H1 (cell line): ENCODE results near the gene TASOR2. TPM values are rescaled to one million over a fixed set of nuclear protein-coding genes. Genes with fewer than 3 reads are reported as not detected.

Experiments
- CTCF ChIA-PET: fragments of 300-600 bp; sonication (Branson Sonifier 250); formaldehyde crosslinking; loops from one replicate; lab custom pipeline; 2021; ENCODE audit not compliant: partially characterized antibody; lab: Charles Lee
- POLR2A ChIA-PET: fragments of 300-600 bp; sonication (Branson Sonifier 250); formaldehyde crosslinking; loops from one replicate; lab custom pipeline; 2021; ENCODE audit warnings: inconsistent platforms; ENCODE audit not compliant: partially characterized antibody; lab: Charles Lee
- DNase-seq, 2 experiments: peaks; one replicate each; pipeline versions ENCODE4 v3.0.0 to v3.0.0-alpha.2; 2010 to 2022; ENCODE audit warnings: low spot score in 2 of 2, low read depth in 1 of 2, mixed read lengths in 1 of 2
- FAIRE-seq: peaks from 2 replicates; lab custom pipeline; 2011; peaks lifted over from hg19 to GRCh38; lab: Jason Lieb, UNC
- H2AFZ ChIP-seq: 2 replicates; pipeline ENCODE4 v1.8.1; 2012; ENCODE audit warnings: low read length, inconsistent platforms
- H2AK5ac ChIP-seq: 2 replicates; pipeline ENCODE4 v1.6.1; 2013; ENCODE audit warnings: low read depth, low read length
- H2BK120ac ChIP-seq: replicated peaks from 2 replicates; pipeline ENCODE3; 2013; ENCODE audit warnings: low read depth, low read length, inconsistent platforms
- H2BK12ac ChIP-seq: 2 replicates; pipeline ENCODE4 v1.6.1; 2013; ENCODE audit warnings: low read depth, low read length
- H2BK15ac ChIP-seq: 2 replicates; pipeline ENCODE4 v1.6.1; 2013; ENCODE audit warnings: low read length
- H2BK20ac ChIP-seq: 2 replicates; pipeline ENCODE4 v1.6.1; 2013; ENCODE audit warnings: low read length
- H2BK5ac ChIP-seq: 2 replicates; pipeline ENCODE4 v1.6.1; 2013; ENCODE audit warnings: low read depth, low read length
- H3K14ac ChIP-seq: 2 replicates; pipeline ENCODE4 v1.6.1; 2013; ENCODE audit warnings: inconsistent platforms; ENCODE audit not compliant: insufficient read length
- H3K18ac ChIP-seq: 2 replicates; pipeline ENCODE4 v1.6.1; 2013; ENCODE audit warnings: low read length; ENCODE audit errors: extremely low read depth
- H3K23ac ChIP-seq: 2 replicates; pipeline ENCODE4 v1.6.1; 2013; ENCODE audit warnings: inconsistent platforms; ENCODE audit not compliant: insufficient read length
- H3K23me2 ChIP-seq: 2 replicates; pipeline ENCODE4 v1.6.1; 2013; ENCODE audit warnings: low read depth, low read length
- H3K27ac ChIP-seq: 2 replicates; pipeline ENCODE4 v1.6.1; 2011; ENCODE audit warnings: low read depth, low read length, inconsistent platforms
- H3K27me3 ChIP-seq, 4 experiments: replicated peaks in 1 of 4; 1 replicate in 1 of 4; 2 replicates in 3 of 4; pipeline versions ENCODE4 v1.6.1 to v1.8.1; 2011 to 2013; ENCODE audit warnings: low read length in 3 of 4, mild to moderate bottlenecking in 3 of 4, inconsistent platforms in 2 of 4, mixed read lengths in 2 of 4, moderate library complexity in 1 of 4; ENCODE audit not compliant: control insufficient read depth in 3 of 4, insufficient read depth in 3 of 4; ENCODE audit errors: extremely low read depth in 1 of 4
- H3K36me3 ChIP-seq, 4 experiments: 2 replicates each; pipeline versions ENCODE4 v1.6.1 to v1.8.1; 2011 to 2013; ENCODE audit warnings: mild to moderate bottlenecking in 4 of 4, low read length in 3 of 4, moderate library complexity in 2 of 4, control low read depth in 1 of 4, inconsistent platforms in 1 of 4; ENCODE audit not compliant: insufficient read depth in 4 of 4, control insufficient read depth in 2 of 4
- H3K4ac ChIP-seq: replicated peaks from 2 replicates; pipeline ENCODE3; 2013; ENCODE audit warnings: low read length, low read depth, mixed read lengths, inconsistent platforms; ENCODE audit not compliant: insufficient read length
- H3K4me1 ChIP-seq, 4 experiments: replicated peaks in 1 of 4; 1 replicate in 1 of 4; 2 replicates in 3 of 4; pipeline versions ENCODE4 v1.6.1 to v1.8.1; 2011 to 2013; ENCODE audit warnings: low read length in 3 of 4, inconsistent platforms in 2 of 4, mixed read lengths in 1 of 4; ENCODE audit not compliant: insufficient read depth in 4 of 4, control insufficient read depth in 3 of 4
- H3K4me2 ChIP-seq, 2 experiments: 2 replicates each; pipeline versions ENCODE4 v1.6.1 to v1.8.1; 2011 to 2013; ENCODE audit warnings: low read depth in 2 of 2, low read length in 2 of 2, control low read depth in 1 of 2, inconsistent platforms in 1 of 2, mild to moderate bottlenecking in 1 of 2; ENCODE audit not compliant: insufficient read depth in 1 of 2
- H3K4me3 ChIP-seq, 4 experiments: fragments of 200-600, 300-600 bp in 1 of 4; sonication (generic), shearing (Covaris generic), sonication (Bioruptor Twin) in 1 of 4; 2 replicates each; pipeline versions ENCODE4 v1.5.1 to v1.8.1; 2011 to 2016; ENCODE audit warnings: low read length in 4 of 4, low read depth in 3 of 4, control low read depth in 2 of 4, inconsistent platforms in 2 of 4, mild to moderate bottlenecking in 2 of 4, mixed read lengths in 1 of 4, moderate library complexity in 1 of 4; ENCODE audit not compliant: insufficient read depth in 2 of 4; ENCODE audit errors: extremely low read depth in 1 of 4
- H3K56ac ChIP-seq: replicated peaks from 2 replicates; pipeline ENCODE3; 2013; ENCODE audit warnings: low read depth, mild to moderate bottlenecking, mixed read lengths, low read length, inconsistent platforms; ENCODE audit not compliant: insufficient read length
- H3K79me1 ChIP-seq: 2 replicates; pipeline ENCODE4 v1.6.1; 2013; ENCODE audit warnings: low read depth, low read length, control low read depth
- H3K79me2 ChIP-seq, 2 experiments: 2 replicates each; pipeline versions ENCODE4 v1.6.1 to v1.8.1; 2012 to 2013; ENCODE audit warnings: low read length in 2 of 2, mild to moderate bottlenecking in 2 of 2, inconsistent platforms in 1 of 2; ENCODE audit not compliant: insufficient read depth in 2 of 2, control insufficient read depth in 1 of 2
- H3K9ac ChIP-seq, 4 experiments: replicated peaks in 1 of 4; 1 replicate in 1 of 4; 2 replicates in 3 of 4; pipeline versions ENCODE4 v1.6.1 to v1.8.1; 2011 to 2013; ENCODE audit warnings: low read depth in 3 of 4, low read length in 3 of 4, control low read depth in 2 of 4, mild to moderate bottlenecking in 2 of 4, moderate library complexity in 2 of 4, inconsistent platforms in 1 of 4; ENCODE audit errors: extremely low read depth in 1 of 4
- H3K9me3 ChIP-seq, 2 experiments: 2 replicates each; pipeline versions ENCODE4 v1.6.1 to v1.8.1; 2012 to 2013; ENCODE audit warnings: mild to moderate bottlenecking in 2 of 2, moderate library complexity in 2 of 2, control low read depth in 1 of 2, inconsistent platforms in 1 of 2, low read depth in 1 of 2, low read length in 1 of 2, mixed read lengths in 1 of 2; ENCODE audit not compliant: insufficient read depth in 2 of 2
- H4K20me1 ChIP-seq, 2 experiments: replicated peaks in 1 of 2; 2 replicates each; pipeline versions ENCODE3 to v1.8.1; 2011 to 2013; ENCODE audit warnings: inconsistent platforms in 2 of 2, low read length in 2 of 2, mild to moderate bottlenecking in 1 of 2; ENCODE audit not compliant: insufficient read depth in 2 of 2, control insufficient read depth in 1 of 2
- H4K5ac ChIP-seq: 2 replicates; pipeline ENCODE4 v1.6.1; 2013; ENCODE audit warnings: low read length, low read depth, mixed read lengths, inconsistent platforms; ENCODE audit not compliant: insufficient read length
- H4K8ac ChIP-seq: 2 replicates; pipeline ENCODE4 v1.8.0; 2013; ENCODE audit warnings: mild to moderate bottlenecking, moderate library complexity, low read length, inconsistent platforms; ENCODE audit not compliant: insufficient read depth; ENCODE audit errors: extremely low read depth
- H4K91ac ChIP-seq: replicated peaks from 2 replicates; pipeline ENCODE3; 2013; ENCODE audit warnings: low read length, mixed read lengths, inconsistent platforms; ENCODE audit not compliant: insufficient read length
- GTF2F1 ChIP-seq: IDR thresholded peaks from 2 replicates; pipeline ENCODE4 v1.6.1; 2012; ENCODE audit warnings: low read depth, low read length, improper control_type of control experiment, borderline replicate concordance
- JUN ChIP-seq: IDR thresholded peaks from 2 replicates; pipeline ENCODE4 v1.6.1; 2011; ENCODE audit warnings: low read depth, mild to moderate bottlenecking, improper control_type of control experiment, low read length
- JUND ChIP-seq: IDR thresholded peaks from 2 replicates; pipeline ENCODE4 v1.6.1; 2011; ENCODE audit warnings: mild to moderate bottlenecking, improper control_type of control experiment, low read length
- RAD21 ChIP-seq, 2 experiments: IDR thresholded peaks in 1 of 2; conservative IDR thresholded peaks in 1 of 2; 2 replicates each; pipeline ENCODE4 v1.6.1; 2011; ENCODE audit warnings: low read depth in 2 of 2, low read length in 2 of 2, improper control_type of control experiment in 1 of 2, inconsistent platforms in 1 of 2, mild to moderate bottlenecking in 1 of 2, moderate library complexity in 1 of 2
- SAP30 ChIP-seq: fragments of 300-600 bp; sonication (generic); IDR thresholded peaks from 2 replicates; pipeline ENCODE4 v1.7.1; 2012; ENCODE audit warnings: low read length, moderate library complexity, mild to moderate bottlenecking, inconsistent platforms; ENCODE audit not compliant: insufficient read depth, insufficient replicate concordance
- TEAD4 ChIP-seq: IDR thresholded peaks from 2 replicates; pipeline ENCODE4 v1.6.1; 2012; ENCODE audit warnings: low read depth, low read length, inconsistent platforms, mixed read lengths
- whole genome bisulfite sequencing, 2 experiments: shearing (Covaris generic) in 1 of 2; methylation state at CpG; one replicate each; pipeline versions ENCODE4 v1.1.6 to v1.1.7; 2013 to 2015; ENCODE audit warnings: low lambda C conversion rate in 2 of 2, mixed read lengths in 2 of 2, inconsistent platforms in 1 of 2, low coverage in 1 of 2, missing lambda C conversion rate in 1 of 2; ENCODE audit not compliant: insufficient replicate concordance in 2 of 2, insufficient coverage in 1 of 2, insufficient read length in 1 of 2; ENCODE audit errors: extremely low coverage in 1 of 2, missing lambda C conversion rate in 1 of 2; 5-methylcytosine and 5-hydroxymethylcytosine counted together
- polyA plus RNA-seq, 7 experiments: library from polyadenylated mRNA; depleted of rRNA in 3 of 7; stranded (reverse) in 5 of 7; unstranded in 2 of 7; fragments of >200 nt in 5 of 7; fragments of 200-250 nt in 2 of 7; gene quantifications; 1 replicate in 5 of 7; 2 replicates in 1 of 7; 4 replicates in 1 of 7; pipeline versions ENCODE4 v1.2.1 to v1.2.3, GENCODE V29; 2011 to 2013; ENCODE audit warnings: missing spikeins in 2 of 7, mixed read lengths in 2 of 7
- total RNA-seq: library from RNA; stranded (reverse); fragmentation: NEBNext Ultra II Directional; extraction: Animal tissue kit (Norgen Biotek cat#: 25700); gene quantifications from 2 replicates; pipeline ENCODE4 v1.2.1, GENCODE V29; 2021

Gene TASOR2
- total and polyA plus RNA-seq, 2 of the 8 experiments (the other 6 are each of a cell fraction or from before 2014, with no cell fraction given), result 13.1 to 74.9 TPM

GRCh38 chr10:5634918-5635317, 49.7 kb upstream of the TASOR2 start:
- peaks cover 0 to 5% (median 0%) of the 10 kb centered on the region in 4 experiments; a peak in 1 of 7 replicates for H3K4me1 ChIP-seq
- DNase-seq (no peak), FAIRE-seq (no peak)
- no peak overlapping the region for H3K4ac ChIP-seq
- no peak overlapping the region for H2AK5ac ChIP-seq
- no peak overlapping the region for H2BK5ac ChIP-seq
- no peak overlapping the region for H3K56ac ChIP-seq
- no peak overlapping the region for H2AFZ ChIP-seq
- H3K27ac ChIP-seq, result no peak overlapping the region
- H3K9ac ChIP-seq, result no peak overlapping the region
- H4K5ac ChIP-seq, result no peak overlapping the region
- no peak overlapping the region for H2BK15ac ChIP-seq
- no peaks in the 10 kb centered on the region for H3K23me2 ChIP-seq
- H3K36me3 ChIP-seq, result peaks cover 0 to 6% (median 2%) of the 10 kb centered on the region in 4 experiments; a peak in 4 of 8 replicates
- H2BK20ac ChIP-seq, result no peak overlapping the region
- H4K91ac ChIP-seq, result no peak overlapping the region
- no peak overlapping the region for H3K14ac ChIP-seq
- no peak overlapping the region for H3K4me3 ChIP-seq
- no peaks in the 10 kb centered on the region for H3K79me1 ChIP-seq
- TF ChIP-seq SAP30, result no peak
- no peak for TF ChIP-seq JUN
- no peak for TF ChIP-seq RAD21 (IDR thresholded peaks at IDR 0.05 in 1 of 2, conservative IDR thresholded peaks at IDR 0.05 in 1 of 2; ENCODE audit: low read depth in 2 of 2, low read length in 2 of 2)
- no peak for TF ChIP-seq GTF2F1
- no peak for TF ChIP-seq TEAD4
- TF ChIP-seq JUND, result no peak
- no peak overlapping the region for H2BK120ac ChIP-seq
- H4K8ac ChIP-seq, result no peak overlapping the region
- ChIA-PET CTCF (interaction anchor here (1.0 to 2.0 kb wide), 3 partner anchors 12 to 150 kb away, joined by 3 to 13 read pairs (median 3); no protein-coding TSS in a partner anchor), POLR2A (no interaction called here)
- H3K23ac ChIP-seq, result no peak overlapping the region
- H3K79me2 ChIP-seq, result no peaks in the 10 kb centered on the region
- WGBS, 2 experiments, result 90% methylated on average over 7 of the region's 7 CpGs; no CpG with 5 or more reads in 1 of the 2 experiments
- no peak overlapping the region for H3K4me2 ChIP-seq
- H3K9me3 ChIP-seq, result no peaks in the 10 kb centered on the region
- no peak overlapping the region for H3K18ac ChIP-seq
- no peaks in the 10 kb centered on the region for H3K27me3 ChIP-seq
- no peak overlapping the region for H2BK12ac ChIP-seq
- no peaks in the 10 kb centered on the region for H4K20me1 ChIP-seq
